DND-41 (cell line): Measurements from ENCODE around the gene FAM83G.
A peak's percentile ranks its signal among the peaks of the same experiment; 100 is the strongest.

ENCODE experiments used
- ATAC-seq: fragments of 200-7000 bp; cut with Tn5 transposase; 3 replicates; pipeline ENCODE4 v1.9.1; 2021; ENCODE audit warnings: low read depth; ENCODE audit not compliant: insufficient read depth
- DNase-seq: peaks from one replicate; pipeline ENCODE4 v3.0.0-alpha.2; 2020
- H2AFZ ChIP-seq: 2 replicates; pipeline ENCODE4 v1.6.0; 2012; ENCODE audit warnings: low read depth, low read length
- H3K27ac ChIP-seq: 2 replicates; pipeline ENCODE4 v1.5.1; 2012; ENCODE audit warnings: low read length, inconsistent platforms
- H3K27me3 ChIP-seq: fragments of 200-600 bp; sonication (generic); 2 replicates; pipeline ENCODE4 v1.6.0; 2012; ENCODE audit warnings: low read length, mild to moderate bottlenecking, inconsistent platforms; ENCODE audit not compliant: insufficient read depth, poor library complexity
- H3K36me3 ChIP-seq: 2 replicates; pipeline ENCODE4 v1.5.1; 2012; ENCODE audit warnings: low read length, inconsistent platforms; ENCODE audit not compliant: insufficient read depth
- H3K4me1 ChIP-seq: 2 replicates; pipeline ENCODE4 v1.5.1; 2012; ENCODE audit warnings: mild to moderate bottlenecking, low read length; ENCODE audit not compliant: insufficient read depth
- H3K4me2 ChIP-seq: 2 replicates; pipeline ENCODE4 v1.6.0; 2012; ENCODE audit warnings: mild to moderate bottlenecking, moderate library complexity, low read length, inconsistent platforms; ENCODE audit not compliant: insufficient read depth
- H3K4me3 ChIP-seq, 2 experiments: fragments of 200-600 bp in 1 of 2; shearing (Covaris generic) in 1 of 2; 2 replicates each; pipeline ENCODE4 v1.5.1; 2012 to 2016; ENCODE audit warnings: inconsistent platforms in 2 of 2, low read length in 2 of 2, mild to moderate bottlenecking in 2 of 2, low read depth in 1 of 2, moderate library complexity in 1 of 2
- H3K79me2 ChIP-seq: 2 replicates; pipeline ENCODE4 v1.6.0; 2012; ENCODE audit warnings: low read length, inconsistent platforms; ENCODE audit not compliant: insufficient read depth
- H3K9ac ChIP-seq: 2 replicates; pipeline ENCODE4 v1.6.0; 2012; ENCODE audit warnings: low read depth, mild to moderate bottlenecking, inconsistent platforms, low read length, moderate library complexity
- H3K9me3 ChIP-seq: 2 replicates; pipeline ENCODE4 v1.5.1; 2012; ENCODE audit warnings: low read length, moderate library complexity, mild to moderate bottlenecking, inconsistent platforms; ENCODE audit not compliant: insufficient read depth, severe bottlenecking
- H4K20me1 ChIP-seq: 2 replicates; pipeline ENCODE4 v1.6.0; 2012; ENCODE audit warnings: low read length; ENCODE audit not compliant: insufficient read depth
- CTCF ChIP-seq: IDR thresholded peaks from 2 replicates; pipeline ENCODE4 v1.5.1; 2012; ENCODE audit warnings: borderline replicate concordance, low read length, moderate library complexity, mild to moderate bottlenecking; ENCODE audit not compliant: poor library complexity, severe bottlenecking; ENCODE audit errors: extremely low read depth
- EZH2 ChIP-seq: IDR thresholded peaks from 3 replicates; pipeline ENCODE4 v1.6.1; 2012; ENCODE audit warnings: borderline replicate concordance, low read depth, mild to moderate bottlenecking, moderate library complexity, low read length, inconsistent platforms; ENCODE audit not compliant: severe bottlenecking

FAM83G gene

GRCh38 chr17:18960803-18961511 lies 43.6 kb downstream of the FAM83G start:
- TF ChIP-seq EZH2 (no peak), CTCF (peak; percentile 89)
- DNase-seq (peak; percentile 63), ATAC-seq (peak; percentile 87)
- Histone ChIP-seq H3K9me3 (no peaks in the 10 kb centered on the region), H3K27ac (no peak overlapping the region), H3K4me2 (no peak overlapping the region), H3K36me3 (no peaks in the 10 kb centered on the region), H2AFZ (no peak overlapping the region), H3K4me1 (no peaks in the 10 kb centered on the region), H3K27me3 (no peaks in the 10 kb centered on the region), H4K20me1 (peaks cover 12% of the 10 kb centered on the region), H3K9ac (no peak overlapping the region), H3K4me3 (no peak overlapping the region), H3K79me2 (no peaks in the 10 kb centered on the region)

- Histone ChIP-seq H3K4me2 (no peak overlapping the region), H4K20me1 (peaks cover 10% of the 10 kb centered on the region), H3K27ac (no peak overlapping the region), H3K79me2 (no peaks in the 10 kb centered on the region), H3K4me1 (peaks cover 6% of the 10 kb centered on the region), H3K9me3 (no peaks in the 10 kb centered on the region), H3K27me3 (no peaks in the 10 kb centered on the region), H3K4me3 (no peak overlapping the region), H2AFZ (no peak overlapping the region), H3K9ac (no peak overlapping the region), H3K36me3 (no peaks in the 10 kb centered on the region)
- TF ChIP-seq CTCF (no peak), EZH2 (no peak)
- no peak for ATAC-seq
- no peak for DNase-seq
Measured at GRCh38 chr17:18960241-18960665, 44.3 kb downstream of the FAM83G start.

GRCh38 chr17:18959845-18960240 lies 44.7 kb downstream of the FAM83G start:
- Histone ChIP-seq H2AFZ (no peak overlapping the region), H3K27ac (no peak overlapping the region), H3K4me3 (no peak overlapping the region), H4K20me1 (peaks cover 10% of the 10 kb centered on the region), H3K9me3 (no peaks in the 10 kb centered on the region), H3K27me3 (no peaks in the 10 kb centered on the region), H3K79me2 (no peaks in the 10 kb centered on the region), H3K36me3 (no peaks in the 10 kb centered on the region), H3K4me1 (peaks cover 8% of the 10 kb centered on the region), H3K4me2 (no peak overlapping the region), H3K9ac (no peak overlapping the region)
- TF ChIP-seq EZH2 (no peak), CTCF (no peak)
- ATAC-seq (no peak), DNase-seq (no peak)
